ENCODE data around the gene C20orf144. TPM values are rescaled to one million over a fixed set of nuclear protein-coding genes. Genes with fewer than 3 reads are reported as not detected.

The C20orf144 gene
- total and polyA plus RNA-seq, 9 of the 15 experiments (the other 6 are each of a cell fraction or from before 2014, with no cell fraction given): 0.04 to 0.23 (median 0.11) TPM; not detected in 2

DNA sequence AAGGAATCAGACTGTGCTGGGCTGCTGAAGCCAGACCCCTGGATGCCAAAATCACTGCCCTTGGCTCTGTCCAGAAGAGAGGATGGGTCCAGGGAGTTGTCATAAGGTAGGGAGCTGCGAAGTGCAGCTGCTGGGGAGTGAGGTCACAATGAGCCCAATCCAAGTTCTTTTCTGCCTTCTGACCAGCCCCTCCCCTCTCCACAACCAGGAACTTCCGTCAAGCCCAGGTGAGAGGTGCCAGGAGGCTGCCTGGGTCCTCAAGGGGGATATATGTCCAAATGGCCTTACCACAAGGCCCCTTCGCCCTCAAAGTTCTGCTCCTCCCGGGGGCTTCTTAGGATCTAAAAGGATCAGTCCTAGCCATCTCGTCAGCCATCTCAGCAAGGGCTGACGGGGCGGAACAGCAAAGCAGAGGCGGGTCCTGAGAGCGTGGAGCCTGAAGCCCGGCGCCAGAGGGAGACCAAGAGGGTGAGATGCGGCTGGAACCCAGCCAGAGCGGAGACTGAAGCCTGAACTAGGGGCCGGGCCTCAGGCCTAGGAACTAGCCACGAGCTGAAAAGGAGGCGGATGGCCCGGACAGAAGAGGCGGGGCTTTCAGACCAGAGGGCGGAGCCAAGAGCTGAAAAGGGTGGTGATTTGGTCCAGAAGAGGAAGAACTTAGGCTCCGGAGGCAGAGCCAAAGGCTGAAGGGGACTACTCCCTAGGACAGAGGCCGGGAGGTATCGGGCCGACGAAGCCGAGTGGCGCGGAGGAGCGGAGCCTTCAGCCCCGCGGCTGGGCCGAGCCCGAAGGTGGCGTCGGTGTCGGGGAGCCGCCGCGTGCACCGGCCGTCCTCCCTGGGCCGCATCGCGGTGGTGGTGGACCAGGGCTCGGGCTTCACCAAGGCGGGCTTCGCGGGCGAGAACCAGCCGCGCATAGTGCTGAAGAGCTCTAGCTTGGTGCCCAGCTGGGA is 4.4 kb downstream of the C20orf144 start, which contains the start of gene ACTL10 (continued):
- peak; percentile 81; the same call in 1 of the 2 replicates for TF ChIP-seq POLR2AphosphoS2 (IDR thresholded peaks at IDR 0.05; ENCODE audit: low read length)
- TF ChIP-seq, protein P1, sequence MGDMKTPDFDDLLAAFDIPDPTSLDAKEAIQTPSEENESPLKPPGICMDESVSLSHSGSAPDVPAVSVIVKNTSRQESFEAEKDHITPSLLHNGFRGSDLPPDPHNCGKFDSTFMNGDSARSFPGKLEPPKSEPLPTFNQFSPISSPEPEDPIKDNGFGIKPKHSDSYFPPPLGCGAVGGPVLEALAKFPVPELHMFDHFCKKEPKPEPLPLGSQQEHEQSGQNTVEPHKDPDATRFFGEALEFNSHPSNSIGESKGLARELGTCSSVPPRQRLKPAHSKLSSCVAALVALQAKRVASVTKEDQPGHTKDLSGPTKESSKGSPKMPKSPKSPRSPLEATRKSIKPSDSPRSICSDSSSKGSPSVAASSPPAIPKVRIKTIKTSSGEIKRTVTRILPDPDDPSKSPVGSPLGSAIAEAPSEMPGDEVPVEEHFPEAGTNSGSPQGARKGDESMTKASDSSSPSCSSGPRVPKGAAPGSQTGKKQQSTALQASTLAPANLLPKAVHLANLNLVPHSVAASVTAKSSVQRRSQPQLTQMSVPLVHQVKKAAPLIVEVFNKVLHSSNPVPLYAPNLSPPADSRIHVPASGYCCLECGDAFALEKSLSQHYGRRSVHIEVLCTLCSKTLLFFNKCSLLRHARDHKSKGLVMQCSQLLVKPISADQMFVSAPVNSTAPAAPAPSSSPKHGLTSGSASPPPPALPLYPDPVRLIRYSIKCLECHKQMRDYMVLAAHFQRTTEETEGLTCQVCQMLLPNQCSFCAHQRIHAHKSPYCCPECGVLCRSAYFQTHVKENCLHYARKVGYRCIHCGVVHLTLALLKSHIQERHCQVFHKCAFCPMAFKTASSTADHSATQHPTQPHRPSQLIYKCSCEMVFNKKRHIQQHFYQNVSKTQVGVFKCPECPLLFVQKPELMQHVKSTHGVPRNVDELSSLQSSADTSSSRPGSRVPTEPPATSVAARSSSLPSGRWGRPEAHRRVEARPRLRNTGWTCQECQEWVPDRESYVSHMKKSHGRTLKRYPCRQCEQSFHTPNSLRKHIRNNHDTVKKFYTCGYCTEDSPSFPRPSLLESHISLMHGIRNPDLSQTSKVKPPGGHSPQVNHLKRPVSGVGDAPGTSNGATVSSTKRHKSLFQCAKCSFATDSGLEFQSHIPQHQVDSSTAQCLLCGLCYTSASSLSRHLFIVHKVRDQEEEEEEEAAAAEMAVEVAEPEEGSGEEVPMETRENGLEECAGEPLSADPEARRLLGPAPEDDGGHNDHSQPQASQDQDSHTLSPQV (IDR thresholded peaks at IDR 0.05): no peak
- no peak for TF ChIP-seq HIVEP1 (CRISPR knock-in tag; IDR thresholded peaks at IDR 0.05)
- TF ChIP-seq ESRRA (IDR thresholded peaks at IDR 0.05; ENCODE audit: borderline replicate concordance, low read depth): peak; percentile 40; the same call in 1 of the 2 replicates
- peak in 1 of 3 experiments; percentile 58 for TF ChIP-seq YY1 (IDR thresholded peaks at IDR 0.05; ENCODE audit: borderline replicate concordance in 1 of 3, control insufficient read depth in 1 of 3, extremely low read depth in 1 of 3, insufficient read depth in 3 of 3, insufficient read length in 1 of 3, insufficient replicate concordance in 2 of 3, low read depth in 1 of 3, low read length in 2 of 3)
- TF ChIP-seq, protein P2, sequence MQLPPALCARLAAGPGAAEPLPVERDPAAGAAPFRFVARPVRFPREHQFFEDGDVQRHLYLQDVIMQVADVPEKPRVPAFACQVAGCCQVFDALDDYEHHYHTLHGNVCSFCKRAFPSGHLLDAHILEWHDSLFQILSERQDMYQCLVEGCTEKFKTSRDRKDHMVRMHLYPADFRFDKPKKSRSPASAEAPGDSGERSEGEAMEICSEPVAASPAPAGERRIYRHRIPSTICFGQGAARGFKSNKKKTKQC (CRISPR knock-in tag; IDR thresholded peaks at IDR 0.05): no peak
- TF ChIP-seq SP2 (IDR thresholded peaks at IDR 0.05; ENCODE audit: extremely low read depth, low read depth, low read length, poor library complexity, severe bottlenecking): no peak
- no peak for TF ChIP-seq ZNF384 (IDR thresholded peaks at IDR 0.05; ENCODE audit: low read depth, low read length)
- no peak for TF ChIP-seq NCOA6 (IDR thresholded peaks at IDR 0.05)
- peak; percentile 81; the same call in 1 of the 2 replicates for TF ChIP-seq MTA3 (IDR thresholded peaks at IDR 0.05; ENCODE audit: borderline replicate concordance)
- no peak for TF ChIP-seq HOXB6 (CRISPR knock-in tag; IDR thresholded peaks at IDR 0.05; ENCODE audit: borderline replicate concordance)
- TF ChIP-seq ZFPM2 (CRISPR knock-in tag; IDR thresholded peaks at IDR 0.05): no peak
- no peak for TF ChIP-seq KDM2B (CRISPR knock-in tag; IDR thresholded peaks at IDR 0.05)
- TF ChIP-seq, protein P3, sequence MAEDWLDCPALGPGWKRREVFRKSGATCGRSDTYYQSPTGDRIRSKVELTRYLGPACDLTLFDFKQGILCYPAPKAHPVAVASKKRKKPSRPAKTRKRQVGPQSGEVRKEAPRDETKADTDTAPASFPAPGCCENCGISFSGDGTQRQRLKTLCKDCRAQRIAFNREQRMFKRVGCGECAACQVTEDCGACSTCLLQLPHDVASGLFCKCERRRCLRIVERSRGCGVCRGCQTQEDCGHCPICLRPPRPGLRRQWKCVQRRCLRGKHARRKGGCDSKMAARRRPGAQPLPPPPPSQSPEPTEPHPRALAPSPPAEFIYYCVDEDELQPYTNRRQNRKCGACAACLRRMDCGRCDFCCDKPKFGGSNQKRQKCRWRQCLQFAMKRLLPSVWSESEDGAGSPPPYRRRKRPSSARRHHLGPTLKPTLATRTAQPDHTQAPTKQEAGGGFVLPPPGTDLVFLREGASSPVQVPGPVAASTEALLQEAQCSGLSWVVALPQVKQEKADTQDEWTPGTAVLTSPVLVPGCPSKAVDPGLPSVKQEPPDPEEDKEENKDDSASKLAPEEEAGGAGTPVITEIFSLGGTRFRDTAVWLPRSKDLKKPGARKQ (CRISPR knock-in tag; IDR thresholded peaks at IDR 0.05): no peak
- no peak for TF ChIP-seq ZNF3 (CRISPR knock-in tag; IDR thresholded peaks at IDR 0.05)
- TF ChIP-seq ZNF24 (IDR thresholded peaks at IDR 0.05): no peak
- TF ChIP-seq, protein P4, sequence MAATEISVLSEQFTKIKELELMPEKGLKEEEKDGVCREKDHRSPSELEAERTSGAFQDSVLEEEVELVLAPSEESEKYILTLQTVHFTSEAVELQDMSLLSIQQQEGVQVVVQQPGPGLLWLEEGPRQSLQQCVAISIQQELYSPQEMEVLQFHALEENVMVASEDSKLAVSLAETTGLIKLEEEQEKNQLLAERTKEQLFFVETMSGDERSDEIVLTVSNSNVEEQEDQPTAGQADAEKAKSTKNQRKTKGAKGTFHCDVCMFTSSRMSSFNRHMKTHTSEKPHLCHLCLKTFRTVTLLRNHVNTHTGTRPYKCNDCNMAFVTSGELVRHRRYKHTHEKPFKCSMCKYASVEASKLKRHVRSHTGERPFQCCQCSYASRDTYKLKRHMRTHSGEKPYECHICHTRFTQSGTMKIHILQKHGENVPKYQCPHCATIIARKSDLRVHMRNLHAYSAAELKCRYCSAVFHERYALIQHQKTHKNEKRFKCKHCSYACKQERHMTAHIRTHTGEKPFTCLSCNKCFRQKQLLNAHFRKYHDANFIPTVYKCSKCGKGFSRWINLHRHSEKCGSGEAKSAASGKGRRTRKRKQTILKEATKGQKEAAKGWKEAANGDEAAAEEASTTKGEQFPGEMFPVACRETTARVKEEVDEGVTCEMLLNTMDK (IDR thresholded peaks at IDR 0.05; ENCODE audit: borderline replicate concordance, insufficient read depth, low read depth, low read length, poor library complexity, severe bottlenecking): peak; percentile 74
- no peak for TF ChIP-seq JUNB (CRISPR knock-in tag; conservative IDR thresholded peaks at IDR 0.05)

Data from K562 (cell line).